Activated CD4-positive, alpha-beta T cell treated with anti-CD3 and anti-CD28 coated beads for 48 hours (primary cell): Measurements from ENCODE around the gene KCNJ12.

Source experiments
- DNase-seq: peaks from one replicate; pipeline ENCODE4 v3.0.0-alpha.2; 2020

Gene KCNJ12

GRCh38 chr17:21368545-21369246 lies 7.5 kb upstream of the KCNJ12 start:
- DNase-seq, result no peak

DNA sequence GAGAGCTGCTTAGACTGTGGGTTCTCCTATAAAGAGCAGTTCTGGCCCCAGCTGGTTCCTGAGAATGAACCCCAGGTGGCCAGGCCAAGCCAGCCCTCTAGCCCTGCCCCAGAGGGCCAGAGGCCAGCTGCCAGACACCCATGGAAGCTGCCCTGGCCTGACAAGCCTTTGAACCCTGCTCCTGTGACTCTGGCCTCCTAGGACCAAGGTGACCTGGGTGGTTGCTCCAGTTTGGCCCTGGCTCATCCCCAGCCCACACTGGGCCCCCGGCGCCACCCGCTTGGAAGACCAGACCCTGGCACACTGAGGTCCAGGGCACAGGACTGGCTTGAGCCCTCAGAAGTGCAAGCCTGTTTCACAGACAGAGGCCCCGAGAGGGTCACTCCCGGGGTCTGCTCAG lies 6.8 kb upstream of the KCNJ12 start:
- DNase-seq, result no peak

DNA sequence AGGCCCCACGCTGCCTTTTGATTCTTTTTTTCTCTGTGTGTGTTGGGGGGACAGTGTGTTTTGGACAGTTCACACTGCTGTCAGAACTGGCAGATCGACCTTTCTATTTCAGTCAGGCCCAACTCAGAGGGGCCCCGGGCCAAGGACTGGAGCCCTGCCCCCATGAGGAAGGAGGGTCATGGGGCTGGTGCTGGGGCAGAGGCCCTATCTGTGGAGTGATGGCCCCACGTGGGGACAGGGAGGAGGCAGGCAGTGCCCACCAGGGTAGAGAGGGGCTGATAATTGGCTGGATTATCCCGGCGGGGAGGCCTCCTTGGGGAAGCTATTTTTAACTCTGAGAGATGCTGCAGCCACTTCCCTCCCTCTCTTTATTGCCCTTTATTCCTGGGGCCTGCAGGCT lies 5.7 kb upstream of the KCNJ12 start:
- no peak for DNase-seq

- DNase-seq, result no peak
Observed at GRCh38 chr17:21371511-21372081, 4.6 kb upstream of the KCNJ12 start.

DNA sequence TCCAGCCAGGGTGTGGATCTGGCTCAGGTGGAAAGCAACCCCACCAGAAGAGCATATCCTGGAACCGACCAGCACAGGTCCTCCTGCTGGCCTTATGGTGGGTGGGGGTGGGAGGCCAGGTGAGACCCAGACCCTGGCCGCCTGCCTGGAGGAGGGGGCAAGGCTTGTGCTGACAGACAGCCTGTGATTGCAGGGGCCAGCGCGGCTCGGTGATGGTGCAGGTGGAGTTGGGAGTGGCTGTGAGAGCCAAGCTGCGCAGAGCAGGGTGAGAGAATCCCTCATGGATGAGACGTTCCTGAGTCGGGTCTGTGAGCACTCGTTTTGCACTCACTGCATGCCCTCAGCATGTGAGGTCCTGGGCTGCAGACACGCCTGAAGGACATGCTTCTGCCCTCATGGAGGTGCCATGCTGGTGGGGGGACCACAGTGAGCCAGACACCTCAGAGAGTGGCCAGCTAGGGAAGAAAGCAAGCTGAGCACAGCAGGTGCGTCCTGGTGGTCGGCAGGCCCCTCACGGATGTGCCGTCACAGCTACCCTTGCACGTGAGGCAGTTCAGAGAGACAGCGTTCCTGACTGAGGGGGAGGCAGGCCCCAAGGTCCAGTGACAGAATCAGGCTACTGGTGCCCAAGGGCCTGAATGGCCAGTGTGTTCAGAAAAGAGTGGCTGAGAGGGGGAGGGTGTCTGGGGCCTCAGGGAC lies 3.8 kb upstream of the KCNJ12 start:
- DNase-seq, result no peak

GRCh38 chr17:21373036-21373435 lies 3.1 kb upstream of the KCNJ12 start:
- DNase-seq, result no peak

DNA sequence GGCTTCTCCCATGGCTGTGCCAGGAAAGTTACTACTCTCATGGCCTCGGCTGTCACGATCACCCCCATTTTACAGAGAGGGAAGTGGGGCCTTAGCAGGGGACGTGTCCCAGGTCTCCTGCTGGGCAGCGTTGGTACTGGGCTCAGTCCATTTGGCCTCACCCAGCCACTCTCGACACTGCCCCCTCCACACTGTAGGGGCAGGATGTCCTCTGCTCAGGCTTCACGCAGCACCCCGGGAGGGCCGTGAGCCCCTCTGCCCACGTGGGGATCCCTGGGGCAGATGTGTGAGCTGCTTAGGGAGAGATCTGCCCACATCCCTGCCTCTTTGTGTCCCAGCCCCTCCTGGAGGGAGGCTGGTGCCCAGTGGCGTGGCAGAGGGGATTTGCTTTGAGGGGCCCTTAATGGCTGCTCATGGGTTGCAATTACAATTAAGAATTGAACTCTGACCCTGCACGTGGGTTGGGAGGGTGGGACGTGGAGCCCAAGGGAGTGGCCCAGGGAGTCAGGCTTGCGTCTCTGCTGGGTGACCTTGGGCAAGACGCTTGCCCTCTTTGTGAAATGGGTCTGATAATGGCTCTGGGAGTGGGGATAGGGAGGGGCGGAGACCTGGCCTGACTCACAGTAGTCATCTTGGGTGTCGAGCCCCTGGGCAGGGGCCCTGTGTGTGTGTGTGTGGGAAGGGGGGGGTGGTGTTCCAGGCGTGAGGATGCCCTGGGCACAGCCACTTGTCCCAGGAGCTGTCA lies 2.3 kb upstream of the KCNJ12 start:
- no peak for DNase-seq

GRCh38 chr17:21374441-21375161 lies 1.6 kb upstream of the KCNJ12 start:
- no peak for DNase-seq

- DNase-seq, result no peak
Observed at GRCh38 chr17:21375162-21375560, 996 bp upstream of the KCNJ12 start.

DNA sequence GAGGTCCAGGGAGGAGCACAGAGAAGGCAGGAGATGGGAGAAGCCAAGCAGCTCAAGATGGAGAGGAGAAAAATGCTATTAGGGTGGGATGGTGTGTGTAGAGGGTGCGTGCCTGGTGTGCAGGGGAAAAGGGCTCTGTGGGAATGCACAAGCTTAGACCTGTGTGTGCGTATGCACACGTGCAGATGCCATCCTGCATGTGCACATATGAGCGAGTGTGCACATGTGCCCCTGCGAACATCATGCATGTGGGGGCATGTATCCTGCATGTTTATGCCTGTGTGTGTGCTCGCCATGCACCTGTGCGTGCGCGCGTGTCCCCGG lies 438 bp upstream of the KCNJ12 start:
- no peak for DNase-seq

DNA sequence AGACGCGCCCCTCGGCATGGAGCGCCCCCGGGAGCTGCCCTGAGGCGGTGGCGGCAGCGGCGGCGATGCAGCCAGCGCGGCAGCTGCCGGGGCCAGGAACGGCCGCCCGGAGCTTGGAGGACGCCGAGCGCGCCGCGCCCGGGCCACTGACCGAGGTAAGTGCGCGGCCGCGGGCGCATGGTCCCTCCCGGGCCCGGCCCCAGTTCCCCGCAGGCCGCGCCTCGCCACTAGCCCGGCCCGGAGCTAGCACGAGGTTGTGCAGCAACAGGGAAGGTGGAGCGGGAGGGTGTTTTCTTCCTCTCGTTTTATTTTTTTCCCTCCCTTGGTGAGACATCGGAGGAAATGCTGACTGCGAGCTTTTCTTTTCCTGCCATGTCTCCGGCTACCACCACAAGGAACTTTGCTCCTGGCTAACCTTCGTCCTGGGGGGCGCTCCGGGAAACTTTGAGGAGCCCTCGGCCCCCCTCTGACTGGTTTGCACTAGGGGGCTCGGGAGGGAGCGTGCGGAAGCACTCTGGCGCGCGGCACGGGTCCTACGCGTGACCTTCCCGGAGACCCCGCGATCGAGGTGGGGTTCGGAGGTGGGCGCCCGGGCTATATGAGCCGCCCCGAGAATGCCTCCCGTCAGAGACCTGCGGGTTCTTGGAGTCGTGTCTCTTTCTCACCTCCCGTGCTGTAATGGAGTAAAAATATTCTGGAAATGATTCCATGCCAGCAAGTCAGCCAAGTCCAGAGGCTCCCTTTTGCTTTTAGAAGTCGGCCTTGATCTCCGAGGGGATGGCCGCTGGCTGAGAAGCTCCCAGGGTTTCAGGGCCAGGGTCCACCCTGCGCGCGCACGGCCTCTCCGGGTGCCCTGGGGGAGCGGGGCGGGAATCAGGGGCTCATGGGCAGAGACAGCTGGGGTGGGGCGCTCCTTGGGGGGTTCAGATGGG lies 868 bp downstream of the KCNJ12 start:
- no peak for DNase-seq

GRCh38 chr17:21377705-21378396 lies 1.7 kb downstream of the KCNJ12 start:
- DNase-seq, result no peak

DNA sequence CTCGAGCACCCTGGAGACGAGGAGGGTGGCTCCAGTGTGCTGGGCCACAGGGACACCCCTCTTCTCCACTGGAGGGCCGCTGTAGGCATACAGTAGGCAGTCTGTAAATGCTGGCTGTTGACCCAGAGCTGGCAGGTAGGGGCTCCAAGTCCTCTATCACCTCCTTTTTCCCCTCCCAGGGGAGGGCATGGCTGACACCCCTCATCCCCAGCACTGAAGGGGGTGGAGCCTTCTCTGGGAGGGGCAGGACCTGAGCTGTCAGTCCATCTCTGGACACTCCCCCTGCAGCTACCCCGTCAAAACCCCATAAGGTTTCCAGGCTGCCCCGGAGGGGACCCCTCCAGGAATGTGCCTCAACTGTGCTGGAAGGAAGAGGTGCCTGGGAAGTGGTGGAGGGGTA lies 2.4 kb downstream of the KCNJ12 start:
- DNase-seq, result no peak

- no peak for DNase-seq
Observed at GRCh38 chr17:21379080-21379711, 3.0 kb downstream of the KCNJ12 start.

DNA sequence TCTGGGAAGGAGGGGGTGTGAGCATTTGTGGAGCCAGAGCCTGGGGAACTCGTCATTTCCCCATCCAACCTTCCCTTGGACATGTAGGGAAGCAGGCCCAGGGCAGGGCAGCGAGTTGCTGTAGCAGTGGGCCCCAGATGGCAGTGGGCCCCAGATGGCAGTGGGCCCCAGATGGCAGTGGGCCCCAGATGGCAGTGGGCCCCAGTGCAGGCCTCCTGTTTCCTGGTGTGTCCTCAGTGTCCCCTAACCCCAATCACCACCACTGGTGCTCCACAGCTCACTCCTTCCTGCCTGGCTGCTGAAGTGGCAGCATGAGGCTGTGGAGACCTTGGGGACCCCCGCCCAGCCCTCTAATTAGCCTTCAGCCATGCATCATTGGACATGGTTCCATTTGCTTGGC lies 4.5 kb downstream of the KCNJ12 start:
- DNase-seq, result no peak

DNA sequence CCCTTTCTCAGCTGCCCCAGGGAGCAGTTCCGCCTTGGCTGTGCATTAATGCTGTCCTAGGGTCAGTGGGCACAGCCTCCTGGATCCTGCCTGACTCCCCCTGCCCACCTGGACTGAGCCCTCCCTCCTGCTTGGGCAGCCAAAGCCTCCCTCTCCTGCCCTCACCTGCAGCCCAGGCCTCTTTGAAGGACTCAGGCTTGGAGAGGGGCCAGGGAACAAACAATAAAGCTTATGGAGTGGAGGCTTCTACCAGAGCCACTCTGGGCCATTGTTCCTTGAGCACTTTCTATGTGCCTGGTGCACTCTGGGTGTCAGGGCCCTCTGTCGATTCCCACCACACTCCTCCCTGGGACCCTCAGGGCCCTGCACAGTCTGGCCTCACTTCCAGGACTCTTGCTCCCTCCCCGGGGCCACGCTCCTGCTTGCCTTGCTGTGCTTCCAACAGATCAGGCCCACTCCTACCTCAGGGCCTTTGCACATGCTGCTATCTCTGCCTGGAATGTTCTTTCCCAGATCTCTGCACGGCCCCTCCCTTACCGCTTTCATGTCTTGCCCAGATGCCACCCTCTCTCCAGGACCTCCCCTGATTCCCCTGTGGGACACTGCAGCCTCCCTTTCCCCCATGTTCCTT lies 5.0 kb downstream of the KCNJ12 start:
- no peak for DNase-seq

DNA sequence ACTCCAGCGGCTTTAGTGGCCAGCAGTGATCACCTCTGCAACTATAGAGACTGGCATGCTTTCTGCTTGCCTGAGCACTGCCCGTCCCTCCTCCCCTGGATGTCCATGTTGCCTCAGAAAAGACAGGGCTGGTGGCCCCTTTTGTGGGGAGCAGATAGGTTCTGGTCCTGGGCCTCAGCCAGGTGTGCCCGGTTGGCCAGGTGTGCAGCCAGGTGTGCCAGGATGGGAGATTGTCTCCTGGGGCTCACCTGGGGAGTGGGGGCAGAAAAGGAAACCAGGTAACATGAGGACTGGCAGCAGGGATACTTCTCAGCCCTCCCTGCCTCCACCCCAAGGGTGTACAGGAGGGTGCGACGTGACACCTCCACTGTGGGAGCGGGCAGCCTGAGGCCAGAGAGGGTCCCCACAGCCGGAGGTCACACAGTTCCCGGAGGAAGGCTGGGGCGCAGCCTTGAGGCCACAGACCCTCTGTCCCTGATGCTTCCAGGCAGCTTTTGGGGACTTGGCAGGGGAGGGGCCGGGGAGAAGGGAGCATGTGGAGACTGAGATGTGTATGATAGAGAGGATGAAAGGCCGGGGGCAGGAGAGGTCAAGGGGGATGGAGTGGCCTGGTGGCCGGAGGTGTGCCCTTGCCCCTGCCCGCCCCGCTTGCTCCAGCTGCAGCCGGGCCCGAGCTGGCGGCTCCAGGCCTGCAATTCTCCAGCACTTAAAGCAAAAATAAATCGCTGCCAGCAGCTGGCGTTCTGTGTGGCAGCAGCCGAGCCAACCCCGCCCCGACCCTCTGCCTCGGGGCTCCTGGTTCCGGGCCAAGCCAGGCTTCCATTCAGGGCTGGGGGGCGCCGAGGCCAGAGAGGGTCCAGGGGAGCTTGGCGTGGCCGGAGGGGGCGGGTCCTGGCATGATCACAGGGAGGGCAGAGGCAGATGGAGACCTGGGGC lies 6.7 kb downstream of the KCNJ12 start:
- DNase-seq, result no peak

DNA sequence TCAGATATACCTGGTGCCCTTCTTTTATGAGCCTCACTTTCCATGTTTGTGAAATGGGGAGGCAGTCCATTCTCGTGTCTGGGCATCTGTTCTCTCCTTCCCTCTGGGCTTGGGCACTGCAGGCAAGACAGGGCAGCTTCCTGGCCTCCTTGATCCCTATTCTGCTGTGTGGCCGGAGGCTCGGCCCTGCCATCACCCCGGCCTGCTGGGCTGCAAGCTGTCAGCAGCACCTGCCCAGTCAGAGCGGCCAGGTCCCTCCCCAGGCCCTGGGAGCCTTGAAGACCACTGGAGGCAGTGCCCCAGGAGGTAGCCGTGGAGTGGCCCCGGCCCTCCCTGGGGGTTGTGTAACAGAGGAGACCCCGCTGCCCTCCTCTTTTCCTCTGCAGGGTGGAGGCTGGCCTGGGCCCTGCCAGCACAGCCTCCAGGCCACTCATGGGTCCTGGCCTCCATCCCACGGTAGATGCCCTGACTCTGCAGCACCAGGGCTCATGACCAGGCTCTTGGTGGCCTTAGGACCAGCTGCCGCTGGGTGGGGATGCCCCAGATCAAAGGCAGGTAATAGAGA lies 9.2 kb downstream of the KCNJ12 start:
- no peak for DNase-seq

DNA sequence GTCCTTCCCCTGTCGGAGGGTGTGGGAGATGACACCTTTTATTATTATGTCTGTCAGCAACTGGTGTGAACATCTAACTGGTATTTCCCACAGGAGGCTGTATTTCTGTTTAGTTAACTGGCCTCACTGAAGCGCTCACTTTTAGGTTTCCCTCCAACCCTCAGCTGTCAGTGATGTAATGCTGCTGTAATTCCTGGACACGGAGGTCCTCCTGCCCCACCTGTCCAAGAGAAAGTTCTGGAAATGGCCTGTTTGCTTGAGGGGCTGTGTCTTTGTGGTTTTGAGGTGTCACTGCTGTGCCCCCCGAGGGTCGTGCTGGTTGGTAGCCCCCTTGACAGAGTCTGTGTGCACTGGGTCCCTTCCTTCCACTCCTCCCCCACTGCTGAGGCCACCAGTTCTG lies 11.5 kb downstream of the KCNJ12 start:
- DNase-seq, result no peak
